Prostate gland (tissue), 2 donors: Measurements from ENCODE around the gene FTCD. TPM values are rescaled to one million over a fixed set of nuclear protein-coding genes. Genes with fewer than 3 reads are reported as not detected.
A peak's percentile ranks its signal among the peaks of the same experiment; 100 is the strongest.

ENCODE experiments used
- DNase-seq: peaks from one replicate; pipeline ENCODE4 v3.0.0-alpha.2; 2019; ENCODE audit warnings: low spot score
- H3K27ac ChIP-seq, 2 donors: fragments of 200-600 bp; sonication (generic); 2 replicates each; pipeline ENCODE4 v1.5.1; 2017 to 2019
- H3K27me3 ChIP-seq: fragments of 200-600 bp; sonication (generic); replicated peaks from 2 replicates; pipeline ENCODE4 v1.5.1; 2019; ENCODE audit not compliant: insufficient read depth
- H3K36me3 ChIP-seq, 2 donors: fragments of 200-600 bp; sonication (generic); 1 replicate in 1 of 2; 2 replicates in 1 of 2; pipeline versions ENCODE4 v1.5.1 to v1.8.1; 2017 to 2019
- H3K4me1 ChIP-seq: fragments of 200-600 bp; sonication (generic); replicated peaks from 2 replicates; pipeline ENCODE4 v1.5.1; 2019
- H3K4me3 ChIP-seq, 2 donors: fragments of 200-600 bp; sonication (generic); 2 replicates each; pipeline ENCODE4 v1.5.1; 2017 to 2019
- H3K9me3 ChIP-seq: fragments of 200-600 bp; sonication (generic); 2 replicates; pipeline ENCODE4 v1.5.1; 2017
- POLR2A ChIP-seq: fragments of 450-650 bp; IDR thresholded peaks from one replicate; pipeline ENCODE4 v1.6.1; 2016; ENCODE audit warnings: antibody characterized with exemption, mild to moderate bottlenecking
- POLR2AphosphoS5 ChIP-seq: sonication (generic); formaldehyde crosslinking; IDR thresholded peaks from one replicate; pipeline ENCODE4 v1.6.1; 2017; ENCODE audit warnings: antibody characterized with exemption
- WGBS: methylation state at CpG from one replicate; pipeline ENCODE4 v1.1.5; 2018; 5-methylcytosine and 5-hydroxymethylcytosine counted together
- intact Hi-C: fragments of 100-400 bp; cut with DNase I; formaldehyde crosslinking; loops from one replicate; pipeline ENCODE4 v1.14.2; 2022
- total RNA-seq, 2 donors: library from RNA; depleted of rRNA; stranded (reverse); fragments of >200 nt; gene quantifications; one replicate each; pipeline ENCODE4 v1.1.0, GENCODE V29; 2016
- TF ChIP-seq, protein P1 (sequence below), 4 experiments: fragments of 200-600 bp in 2 of 4; fragments of 450-650 bp in 2 of 4; sonication (generic) in 2 of 4; IDR thresholded peaks; 1 replicate in 3 of 4; 2 replicates in 1 of 4; pipeline ENCODE4 v1.5.1; 2016 to 2019; ENCODE audit warnings: antibody characterized with exemption in 4 of 4, mild to moderate bottlenecking in 2 of 4, moderate library complexity in 2 of 4

Gene FTCD
- total RNA-seq, 2 donors from 2014 or later: 1.4 to 19.0 TPM

DNA sequence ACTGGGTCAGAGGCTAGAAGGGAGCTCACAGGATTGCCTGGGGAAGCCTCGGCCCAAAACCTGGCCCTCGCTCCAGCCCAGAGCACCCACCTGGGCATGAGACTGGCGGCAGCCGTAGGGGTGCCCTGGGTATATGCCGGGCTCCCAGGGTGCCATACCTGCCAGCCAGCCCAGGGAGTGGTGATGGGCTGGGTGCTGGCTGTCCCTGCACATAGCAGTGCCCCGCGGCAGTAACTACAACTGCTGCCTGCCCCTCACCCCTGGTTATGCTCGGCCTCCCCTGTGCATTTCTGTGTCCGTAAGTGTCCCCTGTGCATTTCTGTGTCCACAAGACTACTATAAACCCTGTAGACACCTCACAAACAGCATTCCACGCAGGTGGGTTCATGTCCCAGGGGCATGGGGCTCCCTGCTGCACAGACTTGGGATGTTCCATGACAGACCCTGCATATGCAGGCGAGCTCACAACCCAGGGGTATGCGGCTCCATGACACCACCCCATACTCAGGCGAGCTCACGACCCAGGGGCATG lies 34.6 kb upstream of the FTCD start:
- no peak overlapping the region for H3K4me3 ChIP-seq
- TF ChIP-seq, protein P1, sequence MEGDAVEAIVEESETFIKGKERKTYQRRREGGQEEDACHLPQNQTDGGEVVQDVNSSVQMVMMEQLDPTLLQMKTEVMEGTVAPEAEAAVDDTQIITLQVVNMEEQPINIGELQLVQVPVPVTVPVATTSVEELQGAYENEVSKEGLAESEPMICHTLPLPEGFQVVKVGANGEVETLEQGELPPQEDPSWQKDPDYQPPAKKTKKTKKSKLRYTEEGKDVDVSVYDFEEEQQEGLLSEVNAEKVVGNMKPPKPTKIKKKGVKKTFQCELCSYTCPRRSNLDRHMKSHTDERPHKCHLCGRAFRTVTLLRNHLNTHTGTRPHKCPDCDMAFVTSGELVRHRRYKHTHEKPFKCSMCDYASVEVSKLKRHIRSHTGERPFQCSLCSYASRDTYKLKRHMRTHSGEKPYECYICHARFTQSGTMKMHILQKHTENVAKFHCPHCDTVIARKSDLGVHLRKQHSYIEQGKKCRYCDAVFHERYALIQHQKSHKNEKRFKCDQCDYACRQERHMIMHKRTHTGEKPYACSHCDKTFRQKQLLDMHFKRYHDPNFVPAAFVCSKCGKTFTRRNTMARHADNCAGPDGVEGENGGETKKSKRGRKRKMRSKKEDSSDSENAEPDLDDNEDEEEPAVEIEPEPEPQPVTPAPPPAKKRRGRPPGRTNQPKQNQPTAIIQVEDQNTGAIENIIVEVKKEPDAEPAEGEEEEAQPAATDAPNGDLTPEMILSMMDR (IDR thresholded peaks at IDR 0.05): no peak
- TF ChIP-seq POLR2A (no peak), POLR2AphosphoS5 (no peak)
- 71% methylated on average over 9 of the region's 14 CpGs for WGBS
- peaks cover 23% of the 10 kb centered on the region for H3K4me1 ChIP-seq
- peak overlapping the region; percentile 96 to 99 for H3K27ac ChIP-seq
- no peaks in the 10 kb centered on the region for H3K36me3 ChIP-seq
- intact Hi-C loops: loop anchor here (5.0 kb wide), 1 partner anchor 218 kb away; no protein-coding TSS in a partner anchor
- DNase-seq: no peak
- H3K9me3 ChIP-seq: no peaks in the 10 kb centered on the region
- no peaks in the 10 kb centered on the region for H3K27me3 ChIP-seq

DNA sequence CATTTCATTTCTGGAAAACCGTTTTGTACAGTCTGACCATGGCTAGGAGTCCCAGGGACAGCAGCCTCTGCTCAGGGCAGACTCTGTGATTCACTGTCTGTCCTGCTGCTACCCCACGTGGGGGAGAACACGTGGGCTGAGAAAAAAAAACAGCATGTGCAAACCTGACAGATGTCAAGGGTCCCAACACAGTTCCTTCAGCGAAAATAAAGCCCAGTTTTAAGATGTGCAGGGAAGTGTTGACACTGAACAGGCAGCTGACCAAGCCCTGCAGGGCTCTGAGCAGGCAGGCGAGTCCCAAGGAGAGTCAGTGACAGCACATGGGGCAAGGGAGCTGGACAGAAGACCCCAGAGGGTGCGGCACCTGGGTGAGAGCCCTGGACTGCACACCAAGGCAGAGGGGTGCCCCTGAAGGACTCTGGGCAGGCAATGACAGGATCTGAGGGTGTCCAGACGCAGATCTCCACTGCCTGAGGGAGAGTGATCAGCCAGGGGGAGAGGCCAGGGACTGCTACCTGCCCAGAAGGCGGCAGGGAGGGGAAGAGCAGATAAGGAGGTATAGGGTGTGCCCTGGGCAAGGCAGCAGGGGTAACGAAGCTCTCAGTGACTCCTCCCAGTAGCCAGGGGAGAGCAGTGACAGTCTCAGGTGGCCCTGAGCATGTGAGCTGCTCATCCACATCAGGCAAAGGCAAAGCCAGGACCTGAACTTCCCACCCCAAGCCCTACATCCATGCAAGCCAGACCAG lies 34.0 kb upstream of the FTCD start:
- H3K9me3 ChIP-seq: no peaks in the 10 kb centered on the region
- H3K27me3 ChIP-seq: no peaks in the 10 kb centered on the region
- peak; percentile 62 for DNase-seq
- TF ChIP-seq, protein P1 (IDR thresholded peaks at IDR 0.05): no peak
- TF ChIP-seq POLR2A (peak; percentile 22), POLR2AphosphoS5 (peak; percentile 34)
- peak overlapping the region in 1 of 2 donors; percentile 4 for H3K4me3 ChIP-seq
- H3K36me3 ChIP-seq: no peaks in the 10 kb centered on the region
- H3K27ac ChIP-seq: peak overlapping the region; percentile 96 to 99
- H3K4me1 ChIP-seq: peaks cover 23% of the 10 kb centered on the region
- intact Hi-C loops: loop anchor here (5.0 kb wide), 1 partner anchor 217 kb away; no protein-coding TSS in a partner anchor
- 40% methylated on average over 9 of the region's 9 CpGs for WGBS

DNA sequence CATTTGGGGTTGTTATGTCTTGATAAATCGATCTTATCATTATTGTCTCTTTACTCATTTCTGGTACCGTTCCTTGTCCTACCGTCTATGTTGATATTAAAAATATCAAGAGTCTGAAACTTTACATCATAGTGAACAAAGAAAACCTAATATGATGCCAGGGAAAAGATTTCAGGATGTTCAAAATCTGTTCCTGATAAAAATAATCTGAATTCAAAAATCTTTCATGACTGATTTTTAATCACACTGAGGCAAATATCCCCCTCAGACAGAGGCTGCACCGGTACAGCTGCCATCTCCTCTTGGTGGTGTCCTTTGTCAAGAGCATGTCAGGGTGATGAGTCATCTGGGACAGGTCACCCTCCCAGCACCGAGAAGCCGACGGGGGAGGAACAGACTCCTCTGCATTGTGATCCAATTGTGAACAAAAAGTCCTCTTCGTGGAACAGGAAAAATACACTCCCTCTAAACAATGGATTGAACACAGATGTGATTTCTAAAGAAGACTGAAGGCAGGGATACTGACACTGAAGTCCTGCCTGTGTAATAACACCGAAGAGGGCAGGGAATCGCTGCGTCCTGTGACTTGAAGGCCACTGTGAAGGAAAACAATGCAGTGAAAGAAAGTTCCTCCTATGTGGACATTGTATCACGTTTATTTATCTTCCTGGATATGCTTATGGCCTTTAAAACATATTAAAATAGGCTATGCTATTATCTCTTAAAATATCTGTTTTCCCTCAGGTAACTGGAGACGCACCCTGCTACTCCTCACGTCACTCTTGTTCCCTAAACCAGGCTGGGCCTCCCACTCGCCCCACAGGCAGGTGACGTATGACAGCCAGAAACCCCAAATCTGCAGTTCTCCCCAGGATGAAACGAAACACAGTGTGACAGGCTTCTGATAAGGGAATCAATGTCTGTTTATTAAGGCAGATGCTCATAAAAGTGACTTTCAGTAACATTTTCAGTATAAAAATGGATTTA lies 33.1 kb upstream of the FTCD start:
- peak; percentile 82 for DNase-seq
- no peaks in the 10 kb centered on the region for H3K27me3 ChIP-seq
- H3K4me3 ChIP-seq: peak overlapping the region in 1 of 2 donors; percentile 4
- intact Hi-C loops: loop anchor here (5.0 kb wide), 1 partner anchor 216 kb away; no protein-coding TSS in a partner anchor
- no peaks in the 10 kb centered on the region for H3K36me3 ChIP-seq
- WGBS: 20% methylated on average over 17 of the region's 17 CpGs
- peak overlapping the region; percentile 96 to 99 for H3K27ac ChIP-seq
- peaks cover 23% of the 10 kb centered on the region for H3K4me1 ChIP-seq
- H3K9me3 ChIP-seq: no peaks in the 10 kb centered on the region
- TF ChIP-seq POLR2AphosphoS5: peak; percentile 91
- TF ChIP-seq, protein P1 (IDR thresholded peaks at IDR 0.05): no peak

DNA sequence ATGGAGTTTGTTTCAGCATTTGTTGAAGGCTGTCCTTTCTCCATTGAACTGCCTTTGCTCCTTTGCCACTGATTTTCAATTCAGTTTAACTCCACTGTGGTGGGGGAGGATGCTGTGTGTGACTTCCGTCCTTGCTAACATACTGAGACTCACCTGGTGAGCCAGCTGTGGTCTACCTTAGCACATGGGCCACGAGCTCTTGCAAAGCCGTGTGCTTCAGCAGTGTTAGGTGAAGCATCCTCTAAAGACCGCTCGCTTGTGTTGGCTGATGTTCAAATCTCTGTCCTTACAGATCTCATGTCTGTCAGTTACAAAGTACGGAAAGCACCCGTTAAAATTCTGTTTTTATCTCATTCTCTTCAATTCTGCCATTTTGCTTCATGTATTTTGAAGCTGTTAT lies 32.4 kb upstream of the FTCD start:
- WGBS: 73% methylated on average over 7 of the region's 7 CpGs
- H3K9me3 ChIP-seq: no peaks in the 10 kb centered on the region
- H3K27me3 ChIP-seq: no peaks in the 10 kb centered on the region
- H3K36me3 ChIP-seq: no peaks in the 10 kb centered on the region
- DNase-seq: no peak
- H3K4me1 ChIP-seq: peaks cover 23% of the 10 kb centered on the region
- no peak overlapping the region for H3K4me3 ChIP-seq
- TF ChIP-seq POLR2AphosphoS5 (no peak), POLR2A (no peak)
- TF ChIP-seq, protein P1 (IDR thresholded peaks at IDR 0.05): no peak
- intact Hi-C loops: loop anchor here (5.0 kb wide), 1 partner anchor 216 kb away; no protein-coding TSS in a partner anchor
- H3K27ac ChIP-seq: peak overlapping the region; percentile 96 to 99
